ENCODE measurements around the gene TMEM209.
"Not testable (repeated sequence)": the region's sequence is repeated elsewhere in the genome, so short reads cannot be mapped to it uniquely, and the experiment has no call there.

The TMEM209 gene

DNA sequence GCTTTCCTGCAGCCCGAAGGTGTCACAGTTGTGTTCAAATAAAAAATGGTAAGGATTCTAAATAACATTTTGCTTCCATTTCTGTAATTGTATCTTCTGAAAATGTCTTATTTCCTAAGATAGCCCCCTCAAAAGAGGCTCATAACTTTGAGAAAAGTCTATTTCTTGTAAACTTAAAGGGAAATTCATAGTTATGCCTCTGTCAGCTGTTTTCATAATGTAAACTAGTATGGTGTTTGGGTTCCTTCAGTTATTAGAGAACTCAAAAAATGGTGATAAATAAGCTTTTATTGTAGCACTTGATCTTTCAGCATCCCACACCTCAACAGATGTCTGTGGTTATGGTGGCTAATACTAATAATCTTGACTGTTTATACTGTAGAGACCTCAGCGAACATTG is 77.8 kb downstream of the TMEM209 start:
- DNase-seq (ENCODE audit: low read depth in 2 of 2) = no peak

DNA sequence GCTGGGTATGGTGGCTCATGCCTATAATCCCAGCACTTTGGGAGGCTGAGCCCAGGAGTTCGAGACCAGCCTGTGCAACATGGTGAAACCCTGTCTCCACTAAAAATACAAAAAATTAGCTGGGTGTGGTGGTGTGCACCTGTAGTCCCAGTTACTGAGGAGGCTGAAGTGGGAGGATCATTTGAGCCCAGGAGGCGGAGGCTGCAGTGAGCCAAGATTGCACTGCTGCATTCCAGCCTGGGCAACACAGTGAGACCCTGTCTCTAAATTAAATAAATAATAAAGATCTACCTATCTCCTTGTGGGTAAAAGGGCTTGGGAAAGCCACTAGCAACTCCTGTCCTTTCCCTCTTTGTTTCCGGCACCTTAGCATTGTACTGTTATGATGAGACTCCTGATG is 78.4 kb downstream of the TMEM209 start:
- DNase-seq (ENCODE audit: low read depth in 2 of 2) = not testable (repeated sequence)

DNA sequence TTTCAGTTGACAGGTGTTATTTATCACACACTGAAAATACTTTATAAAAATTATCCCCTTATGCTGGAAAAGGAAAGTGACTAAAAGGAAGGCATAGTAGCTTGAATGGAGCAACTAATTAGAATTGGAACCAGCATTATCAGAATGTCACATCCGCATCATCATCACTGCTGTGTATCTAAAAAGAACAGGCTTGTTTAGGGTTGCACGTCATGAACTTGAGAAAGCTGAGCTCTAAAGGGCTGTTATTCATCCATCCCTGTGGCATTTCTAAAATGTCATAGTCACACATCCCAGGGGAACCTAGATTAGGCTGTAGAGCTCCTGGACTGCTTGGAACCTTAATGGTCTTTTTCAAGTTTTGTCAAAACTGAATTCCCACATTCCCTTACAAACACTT is 80.5 kb downstream of the TMEM209 start:
- no peak for DNase-seq (ENCODE audit: low read depth in 2 of 2)

DNA sequence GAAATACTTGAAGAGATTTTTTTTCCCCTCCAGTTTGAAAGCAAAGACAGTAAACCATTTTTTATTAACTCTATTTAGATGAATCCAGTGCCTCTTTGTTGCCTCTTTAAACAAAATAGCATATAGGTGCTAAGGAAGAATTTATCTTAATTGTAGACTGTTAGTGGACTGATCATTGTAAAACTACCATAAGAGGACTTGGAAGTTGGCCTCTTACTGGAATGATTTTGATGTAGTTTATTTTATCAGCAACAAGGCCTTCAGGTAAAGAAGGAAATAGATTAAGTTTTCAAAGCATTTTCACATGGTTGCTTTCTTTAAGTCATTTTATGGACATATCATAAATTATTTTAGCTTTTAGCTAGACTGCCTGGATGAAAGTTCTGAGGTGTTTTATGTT is 81.7 kb downstream of the TMEM209 start:
- DNase-seq (ENCODE audit: low read depth in 2 of 2) = no peak

DNA sequence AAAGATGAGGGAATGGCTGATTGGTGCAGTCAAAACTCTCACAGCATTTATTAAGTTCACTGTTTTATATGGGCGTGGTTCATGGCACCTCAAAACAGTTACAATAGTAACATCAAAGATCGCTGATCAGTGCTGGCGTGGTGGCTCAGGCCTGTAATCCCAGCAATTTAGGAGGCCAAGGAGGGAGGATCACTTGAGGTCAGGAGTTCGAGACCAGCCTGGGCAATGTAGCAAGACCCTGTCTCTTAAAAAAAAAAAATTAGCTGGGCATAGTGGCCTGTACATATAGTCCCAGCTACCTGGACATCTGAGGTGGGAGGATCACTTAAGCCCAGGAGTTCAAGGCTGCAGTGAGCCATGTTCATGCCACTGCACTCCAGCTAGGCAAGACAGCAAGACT is 86.4 kb downstream of the TMEM209 start:
- DNase-seq (ENCODE audit: low read depth in 2 of 2) = no peak

DNA sequence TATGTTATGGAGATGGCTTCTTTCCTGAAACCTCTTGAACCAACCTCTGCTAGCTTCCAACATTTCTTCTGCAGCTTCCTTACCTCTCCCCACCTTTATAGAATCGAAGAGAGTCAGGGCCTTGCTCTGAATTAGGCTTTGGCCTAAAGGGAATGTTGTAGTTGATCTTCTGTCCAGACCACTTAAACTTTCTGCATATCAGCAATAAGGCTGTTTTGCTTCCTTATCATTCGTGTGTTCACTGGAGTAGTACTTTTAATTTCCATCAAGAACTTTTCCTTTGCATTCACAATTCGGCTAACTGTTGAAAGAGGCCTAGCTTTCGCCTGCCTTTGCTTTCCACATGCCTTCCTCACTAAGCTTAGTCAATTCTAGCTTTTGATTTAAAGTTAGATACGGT is 86.9 kb downstream of the TMEM209 start:
- DNase-seq (ENCODE audit: low read depth in 2 of 2) = no peak

DNA sequence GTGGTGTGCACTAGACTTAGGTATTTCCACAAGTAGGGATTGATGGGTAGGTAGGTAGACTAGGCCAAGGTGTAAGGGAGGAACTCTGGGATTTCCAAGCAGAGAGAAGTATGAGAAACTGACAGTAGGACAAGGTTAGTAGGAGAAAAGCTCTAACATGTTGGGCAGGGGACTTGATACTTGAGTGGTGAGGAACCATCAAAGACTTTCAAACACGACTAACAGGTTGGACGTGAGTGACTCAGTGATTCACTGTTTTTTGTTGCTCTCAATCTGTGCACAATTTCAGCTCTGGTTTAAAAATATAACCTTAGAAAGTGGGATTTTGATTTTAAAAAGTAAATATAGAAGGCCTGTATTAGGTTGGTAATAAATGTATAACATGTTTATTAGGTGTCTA is 90.4 kb downstream of the TMEM209 start:
- DNase-seq (ENCODE audit: low read depth in 2 of 2) = no peak
